HCT116 (cell line): Measurements from ENCODE around the gene NHERF1. TPM values are rescaled to one million over a fixed set of nuclear protein-coding genes. Genes with fewer than 3 reads are reported as not detected.

ENCODE experiments used
- ATAC-seq: fragments of 200-7000 bp; cut with Tn5 transposase; 2 replicates; pipeline ENCODE4 v1.9.1; 2020; ENCODE audit warnings: mild to moderate bottlenecking, moderate library complexity
- BruUV-seq: library from RNA; stranded (reverse); fragments of 400-500 nt; replicated peaks from 2 replicates; lab custom pipeline; 2021; lab: Mats Ljungman, UMichigan
- CTCF ChIA-PET: fragments of 300-600 bp; sonication (Branson Sonifier 250); formaldehyde crosslinking; loops from one replicate; lab custom pipeline; 2021; ENCODE audit warnings: antibody characterized with exemption; lab: Charles Lee
- POLR2A ChIA-PET: fragments of 300-600, 350-600 bp; sonication (Branson Sonifier 250); formaldehyde crosslinking; loops from one replicate; lab custom pipeline; 2021; ENCODE audit warnings: antibody characterized with exemption; lab: Charles Lee
- RAD21 ChIA-PET, 2 experiments: fragments of 300-600 bp; sonication (Branson Sonifier 250); formaldehyde crosslinking; loops; one replicate each; lab custom pipeline; 2023; ENCODE audit warnings: low total read pairs in 2 of 2; ENCODE audit not compliant: uncharacterized antibody in 2 of 2, unreplicated experiment in 2 of 2, low non-redundant PET in 1 of 2; lab: Charles Lee
- DNase-seq: peaks from one replicate; pipeline ENCODE4 v3.0.0-alpha.2; 2010; ENCODE audit warnings: low read depth, low spot score
- H2AFZ ChIP-seq: fragments of 200-600 bp; shearing (Covaris generic), sonication (generic); 2 replicates; pipeline ENCODE4 v1.6.1; 2017; ENCODE audit warnings: low read depth, mixed run types, mixed read lengths, antibody characterized with exemption, low read length; ENCODE audit not compliant: poor library complexity, severe bottlenecking
- H3K27ac ChIP-seq: 2 replicates; pipeline ENCODE4 v1.5.1; 2012; ENCODE audit warnings: low read depth, low read length
- H3K27me3 ChIP-seq: fragments of 200-600 bp; sonication (generic); 2 replicates; pipeline ENCODE4 v1.6.1; 2016; ENCODE audit warnings: mixed run types, low read length, mixed read lengths; ENCODE audit not compliant: insufficient read depth
- H3K36me3 ChIP-seq, 2 experiments: fragments of 200-500 bp in 1 of 2; fragments of 200-600 bp in 1 of 2; sonication (Bioruptor generic) in 1 of 2; sonication (generic) in 1 of 2; 2 replicates each; pipeline versions ENCODE4 v1.5.1 to v1.6.1; 2014 to 2016; ENCODE audit warnings: low read length in 2 of 2, inconsistent platforms in 1 of 2, mixed read lengths in 1 of 2, mixed run types in 1 of 2; ENCODE audit not compliant: insufficient read depth in 2 of 2, control insufficient read depth in 1 of 2
- H3K4me1 ChIP-seq, 2 experiments: fragments of 200-600 bp in 1 of 2; sonication (generic) in 1 of 2; 2 replicates each; pipeline versions ENCODE4 v1.5.1 to v1.6.1; 2012 to 2017; ENCODE audit warnings: low read length in 2 of 2, inconsistent platforms in 1 of 2, mild to moderate bottlenecking in 1 of 2, mixed read lengths in 1 of 2, mixed run types in 1 of 2, moderate library complexity in 1 of 2; ENCODE audit not compliant: insufficient read depth in 2 of 2, control insufficient read depth in 1 of 2
- H3K4me2 ChIP-seq: fragments of 200-600 bp; sonication (generic); 2 replicates; pipeline ENCODE4 v1.6.1; 2017; ENCODE audit warnings: mixed run types, low read length, mixed read lengths
- H3K4me3 ChIP-seq, 2 experiments: fragments of 200-600 bp in 1 of 2; sonication (generic) in 1 of 2; replicated peaks in 1 of 2; 2 replicates each; pipeline ENCODE4 v1.5.1; 2011 to 2016; ENCODE audit warnings: low read length in 2 of 2, control low read depth in 1 of 2, low read depth in 1 of 2, mild to moderate bottlenecking in 1 of 2, mixed read lengths in 1 of 2, mixed run types in 1 of 2
- H3K79me2 ChIP-seq: fragments of 200-600 bp; sonication (generic); 2 replicates; pipeline ENCODE4 v1.6.1; 2017; ENCODE audit warnings: mild to moderate bottlenecking, mixed run types, low read length, moderate library complexity, mixed read lengths; ENCODE audit not compliant: insufficient read depth
- H3K9ac ChIP-seq: fragments of 200-600 bp; sonication (generic); 2 replicates; pipeline ENCODE4 v1.6.1; 2016; ENCODE audit warnings: low read length, mixed read lengths
- H3K9me2 ChIP-seq: fragments of 200-600 bp; sonication (generic), shearing (Covaris generic); 2 replicates; pipeline ENCODE4 v1.6.1; 2017; ENCODE audit warnings: mixed run types, mild to moderate bottlenecking, moderate library complexity; ENCODE audit not compliant: insufficient read depth
- H3K9me3 ChIP-seq, 2 experiments: fragments of 200-500 bp in 1 of 2; fragments of 200-600 bp in 1 of 2; sonication (Bioruptor generic) in 1 of 2; sonication (generic) in 1 of 2; 2 replicates each; pipeline ENCODE4 v1.6.1; 2014 to 2017; ENCODE audit warnings: low read length in 2 of 2, mixed read lengths in 2 of 2, inconsistent platforms in 1 of 2, low read depth in 1 of 2, mild to moderate bottlenecking in 1 of 2, mixed run types in 1 of 2, moderate library complexity in 1 of 2; ENCODE audit not compliant: control insufficient read depth in 1 of 2, insufficient read depth in 1 of 2
- H4K20me1 ChIP-seq: fragments of 200-600 bp; sonication (generic), shearing (Covaris generic); 2 replicates; pipeline ENCODE4 v1.6.1; 2017; ENCODE audit warnings: mixed run types, mild to moderate bottlenecking, moderate library complexity; ENCODE audit not compliant: insufficient read depth
- CTCF ChIP-seq, 3 experiments: fragments of 200-600 bp in 1 of 3; sonication (generic) in 1 of 3; IDR thresholded peaks in 2 of 3; conservative IDR thresholded peaks in 1 of 3; 2 replicates each; pipeline ENCODE4 v1.5.1; 2012 to 2017; ENCODE audit warnings: low read depth in 2 of 3, low read length in 2 of 3, antibody characterized with exemption in 1 of 3, borderline replicate concordance in 1 of 3, control low read depth in 1 of 3, mild to moderate bottlenecking in 1 of 3, mixed read lengths in 1 of 3, mixed run types in 1 of 3, moderate library complexity in 1 of 3; ENCODE audit not compliant: insufficient read depth in 1 of 3
- ELF1 ChIP-seq: IDR thresholded peaks from 2 replicates; pipeline ENCODE4 v1.6.1; 2012; ENCODE audit warnings: low read depth, borderline replicate concordance
- EZH2 ChIP-seq: fragments of 200-600 bp; sonication (generic); IDR thresholded peaks from 2 replicates; pipeline ENCODE4 v1.6.1; 2017; ENCODE audit warnings: antibody characterized with exemption, mixed run types
- EZH2phosphoT487 ChIP-seq: fragments of 200-600 bp; IDR thresholded peaks from 2 replicates; pipeline ENCODE4 v1.6.1; 2018; ENCODE audit warnings: antibody characterized with exemption, borderline replicate concordance
- FOSL1 ChIP-seq: IDR thresholded peaks from 2 replicates; pipeline ENCODE4 v1.6.1; 2012; ENCODE audit warnings: low read depth
- JUND ChIP-seq: IDR thresholded peaks from 2 replicates; pipeline ENCODE4 v1.6.1; 2012
- POLR2AphosphoS5 ChIP-seq: IDR thresholded peaks from 2 replicates; pipeline ENCODE4 v1.6.1; 2011; ENCODE audit warnings: mild to moderate bottlenecking, low read depth, low read length, moderate library complexity
- RAD21 ChIP-seq: IDR thresholded peaks from 2 replicates; pipeline ENCODE4 v1.6.1; 2012; ENCODE audit warnings: low read depth, mild to moderate bottlenecking
- SIN3A ChIP-seq: IDR thresholded peaks from 2 replicates; pipeline ENCODE4 v1.6.1; 2012; ENCODE audit warnings: low read depth
- SRF ChIP-seq: IDR thresholded peaks from 2 replicates; pipeline ENCODE4 v1.6.1; 2012; ENCODE audit warnings: low read depth
- TCF7L2 ChIP-seq: IDR thresholded peaks from 2 replicates; pipeline ENCODE4 v1.7.0; 2011; ENCODE audit warnings: borderline replicate concordance, inconsistent platforms; ENCODE audit not compliant: insufficient read depth, insufficient read length; ENCODE audit errors: extremely low read depth
- YY1 ChIP-seq: IDR thresholded peaks from 2 replicates; pipeline ENCODE4 v1.6.1; 2011; ENCODE audit warnings: low read length, low read depth, moderate library complexity, mild to moderate bottlenecking; ENCODE audit not compliant: insufficient replicate concordance; ENCODE audit errors: extremely low read depth
- ZFX ChIP-seq: fragments of 450-650 bp; IDR thresholded peaks from 2 replicates; pipeline ENCODE4 v1.6.1; 2017
- intact Hi-C: fragments of 100-400 bp; cut with micrococcal nuclease; formaldehyde crosslinking; loops from 2 replicates; pipeline ENCODE4 v1.10.0; 2022
- total RNA-seq: library from RNA; stranded (reverse); gene quantifications from one replicate; pipeline ENCODE4 v1.2.1, GENCODE V29; 2021; ENCODE audit not compliant: unreplicated experiment
- TF ChIP-seq, protein P1 (sequence below): IDR thresholded peaks from 2 replicates; pipeline ENCODE4 v1.6.1; 2012; ENCODE audit warnings: low read depth
- TF ChIP-seq, protein P2 (sequence below): IDR thresholded peaks from 2 replicates; pipeline ENCODE4 v1.6.1; 2012
- TF ChIP-seq, protein P3 (sequence below): IDR thresholded peaks from 2 replicates; pipeline ENCODE4 v1.6.1; 2012

The NHERF1 gene
- total RNA-seq, 1 experiment from 2014 or later = 129 TPM

- TF ChIP-seq CTCF (IDR thresholded peaks at IDR 0.05 in 2 of 3, conservative IDR thresholded peaks at IDR 0.05 in 1 of 3; ENCODE audit: borderline replicate concordance in 1 of 3, insufficient read depth in 1 of 3, low read depth in 2 of 3, low read length in 2 of 3) = no peak
- no peak for TF ChIP-seq EZH2
- no peak for TF ChIP-seq POLR2AphosphoS5
- TF ChIP-seq, protein P1, sequence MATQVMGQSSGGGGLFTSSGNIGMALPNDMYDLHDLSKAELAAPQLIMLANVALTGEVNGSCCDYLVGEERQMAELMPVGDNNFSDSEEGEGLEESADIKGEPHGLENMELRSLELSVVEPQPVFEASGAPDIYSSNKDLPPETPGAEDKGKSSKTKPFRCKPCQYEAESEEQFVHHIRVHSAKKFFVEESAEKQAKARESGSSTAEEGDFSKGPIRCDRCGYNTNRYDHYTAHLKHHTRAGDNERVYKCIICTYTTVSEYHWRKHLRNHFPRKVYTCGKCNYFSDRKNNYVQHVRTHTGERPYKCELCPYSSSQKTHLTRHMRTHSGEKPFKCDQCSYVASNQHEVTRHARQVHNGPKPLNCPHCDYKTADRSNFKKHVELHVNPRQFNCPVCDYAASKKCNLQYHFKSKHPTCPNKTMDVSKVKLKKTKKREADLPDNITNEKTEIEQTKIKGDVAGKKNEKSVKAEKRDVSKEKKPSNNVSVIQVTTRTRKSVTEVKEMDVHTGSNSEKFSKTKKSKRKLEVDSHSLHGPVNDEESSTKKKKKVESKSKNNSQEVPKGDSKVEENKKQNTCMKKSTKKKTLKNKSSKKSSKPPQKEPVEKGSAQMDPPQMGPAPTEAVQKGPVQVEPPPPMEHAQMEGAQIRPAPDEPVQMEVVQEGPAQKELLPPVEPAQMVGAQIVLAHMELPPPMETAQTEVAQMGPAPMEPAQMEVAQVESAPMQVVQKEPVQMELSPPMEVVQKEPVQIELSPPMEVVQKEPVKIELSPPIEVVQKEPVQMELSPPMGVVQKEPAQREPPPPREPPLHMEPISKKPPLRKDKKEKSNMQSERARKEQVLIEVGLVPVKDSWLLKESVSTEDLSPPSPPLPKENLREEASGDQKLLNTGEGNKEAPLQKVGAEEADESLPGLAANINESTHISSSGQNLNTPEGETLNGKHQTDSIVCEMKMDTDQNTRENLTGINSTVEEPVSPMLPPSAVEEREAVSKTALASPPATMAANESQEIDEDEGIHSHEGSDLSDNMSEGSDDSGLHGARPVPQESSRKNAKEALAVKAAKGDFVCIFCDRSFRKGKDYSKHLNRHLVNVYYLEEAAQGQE = no peak
Observed at GRCh38 chr17:74758848-74759168, 10.4 kb downstream of the NHERF1 start (continued).

DNA sequence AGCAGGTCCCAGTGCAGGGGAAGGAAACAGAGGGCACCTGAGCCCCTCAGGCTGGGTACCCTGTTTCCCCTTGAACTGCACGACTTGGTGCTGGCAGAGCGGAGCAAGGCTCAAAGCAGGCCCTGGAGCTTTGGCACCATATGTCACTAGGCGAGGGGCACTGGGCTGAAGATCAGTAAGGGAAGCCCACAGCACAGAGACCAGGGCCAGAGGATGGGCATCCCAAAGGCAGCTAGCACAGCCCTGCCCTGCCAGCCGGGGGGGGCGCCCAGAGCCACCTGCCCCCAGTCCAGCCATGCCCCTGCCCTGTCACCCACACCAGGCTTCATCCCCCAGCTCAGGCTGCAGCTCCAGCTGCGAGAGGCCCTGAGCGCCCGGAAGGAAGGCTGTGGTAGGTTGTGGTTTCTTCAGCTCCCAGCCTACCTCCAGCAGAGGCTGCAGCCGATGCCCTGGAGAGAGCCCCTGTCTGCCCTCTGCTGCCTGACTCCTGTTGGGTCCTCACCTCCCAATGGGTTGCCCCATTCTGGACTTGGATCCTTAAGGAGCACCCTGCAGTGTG lies 10.9 kb downstream of the NHERF1 start:
- intact Hi-C loops = no loop called here
- Histone ChIP-seq H3K36me3 (no peaks in the 10 kb centered on the region), H3K4me2 (peak overlapping the region; percentile 85), H3K9me2 (no peaks in the 10 kb centered on the region), H3K4me3 (no peak overlapping the region), H2AFZ (no peak overlapping the region), H3K27ac (peak overlapping the region; percentile 63; the same call in 1 of the 2 replicates), H4K20me1 (no peaks in the 10 kb centered on the region; the same call in 1 of the 2 replicates), H3K9me3 (no peaks in the 10 kb centered on the region), H3K27me3 (no peaks in the 10 kb centered on the region), H3K9ac (peak overlapping the region; percentile 3; the same call in 1 of the 2 replicates), H3K79me2 (peaks cover 68% of the 10 kb centered on the region), H3K4me1 (peaks cover 46 to 54% of the 10 kb centered on the region in 2 experiments)
- ChIA-PET RAD21 (no interaction called here), POLR2A (interaction anchor here (1.1 to 3.9 kb wide), 5 partner anchors 10 to 17 kb away, joined by 3 to 18 read pairs (median 5); partner anchors contain the start of gene NAT9), CTCF (interaction anchor here (0.8 to 4.1 kb wide), 4 partner anchors 10 to 22 kb away, joined by 3 to 20 read pairs (median 5); no protein-coding TSS in a partner anchor)
- ATAC-seq (peak; percentile 1; the same call in 1 of the 2 replicates), DNase-seq (no peak)
- BruUV-seq = no TSS peak
- TF ChIP-seq JUND (no peak), SRF (no peak), SIN3A (no peak), ZFX (no peak), POLR2AphosphoS5 (no peak), CTCF (IDR thresholded peaks at IDR 0.05 in 2 of 3, conservative IDR thresholded peaks at IDR 0.05 in 1 of 3; ENCODE audit: borderline replicate concordance in 1 of 3, insufficient read depth in 1 of 3, low read depth in 2 of 3, low read length in 2 of 3) (no peak), RAD21 (no peak), FOSL1 (no peak), TCF7L2 (no peak), ELF1 (no peak), YY1 (no peak), EZH2phosphoT487 (no peak)
- TF ChIP-seq, protein P2, sequence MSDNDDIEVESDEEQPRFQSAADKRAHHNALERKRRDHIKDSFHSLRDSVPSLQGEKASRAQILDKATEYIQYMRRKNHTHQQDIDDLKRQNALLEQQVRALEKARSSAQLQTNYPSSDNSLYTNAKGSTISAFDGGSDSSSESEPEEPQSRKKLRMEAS = no peak
- TF ChIP-seq, protein P3, sequence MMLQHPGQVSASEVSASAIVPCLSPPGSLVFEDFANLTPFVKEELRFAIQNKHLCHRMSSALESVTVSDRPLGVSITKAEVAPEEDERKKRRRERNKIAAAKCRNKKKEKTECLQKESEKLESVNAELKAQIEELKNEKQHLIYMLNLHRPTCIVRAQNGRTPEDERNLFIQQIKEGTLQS = no peak
